ENCODE measurements around the gene HAUS6. TPM values are rescaled to one million over a fixed set of nuclear protein-coding genes. Genes with fewer than 3 reads are reported as not detected.
"Not testable (repeated sequence)": the region's sequence is repeated elsewhere in the genome, so short reads cannot be mapped to it uniquely, and the experiment has no call there.

HAUS6 gene
- total RNA-seq, 2 experiments from 2014 or later, result 30.7 to 32.7 TPM

- Mint-ChIP-seq H3K4me3 (peak within 1 kb of the TSS; percentile 93), H3K36me3 (peaks cover 18% of the 10 kb centered on the region), H3K4me1 (peaks cover 28% of the 10 kb centered on the region), H3K27ac (peak within 1 kb of the TSS; percentile 99), H3K27me3 (no peaks in the 10 kb centered on the region), H3K9me3 (ENCODE audit: low read depth) (no peaks in the 10 kb centered on the region)
- CTCF ChIA-PET, result interaction anchor here (0.6 to 5.0 kb wide), 22 partner anchors 15 to 602 kb away, joined by 3 to 43 read pairs (median 4); no protein-coding TSS in a partner anchor
- DNase-seq (peak; percentile 96), ATAC-seq (peak; percentile 92)
These were observed 53.5 kb downstream of the HAUS6 start, which contains the start of gene RRAGA for GRCh38 chr9:19048966-19049916. TSS of gene RRAGA (plus strand) at chr9:19049427. CDS start at chr9:19049660, 233 bp downstream.

GRCh38 chr9:19036611-19037010 is 66.1 kb downstream of the HAUS6 start:
- ATAC-seq, result no peak
- DNase-seq, result no peak
- H3K9me3 Mint-ChIP-seq (ENCODE audit: low read depth), result no peaks in the 10 kb centered on the region
- no peak overlapping the region for H3K4me3 Mint-ChIP-seq
- peaks cover 4% of the 10 kb centered on the region for H3K27me3 Mint-ChIP-seq
- H3K4me1 Mint-ChIP-seq, result no peaks in the 10 kb centered on the region
- H3K36me3 Mint-ChIP-seq, result peaks cover 1% of the 10 kb centered on the region
- CTCF ChIA-PET, result interaction anchor here (0.9 to 1.6 kb wide), 3 partner anchors 138 to 782 kb away, joined by 3 to 7 read pairs (median 3); no protein-coding TSS in a partner anchor
- no peak overlapping the region for H3K27ac Mint-ChIP-seq

GRCh38 chr9:19033015-19033414 is 69.7 kb downstream of the HAUS6 start, which contains the start of gene SAXO1:
TSS of gene SAXO1 (minus strand) at chr9:19033209. CDS start at chr9:19032908, 301 bp downstream.
- Mint-ChIP-seq H3K27me3 (peaks cover 6% of the 10 kb centered on the region), H3K27ac (no peak within 1 kb of the TSS), H3K4me1 (peaks cover 7% of the 10 kb centered on the region), H3K36me3 (no peaks in the 10 kb centered on the region), H3K4me3 (no peak within 1 kb of the TSS), H3K9me3 (ENCODE audit: low read depth) (no peaks in the 10 kb centered on the region)
- CTCF ChIA-PET, result interaction anchor here (1.6 to 1.8 kb wide), 2 partner anchors 11 to 778 kb away, joined by 5 to 6 read pairs; no protein-coding TSS in a partner anchor
- ATAC-seq (no peak), DNase-seq (no peak)

- CTCF ChIA-PET, result no interaction called here
- ATAC-seq (no peak), DNase-seq (no peak)
- Mint-ChIP-seq H3K4me1 (peaks cover 7% of the 10 kb centered on the region), H3K9me3 (ENCODE audit: low read depth) (no peaks in the 10 kb centered on the region), H3K4me3 (no peak overlapping the region), H3K27ac (no peak overlapping the region), H3K27me3 (peaks cover 6% of the 10 kb centered on the region), H3K36me3 (no peaks in the 10 kb centered on the region)
These were observed 70.3 kb downstream of the HAUS6 start for GRCh38 chr9:19032406-19032805.

GRCh38 chr9:19030899-19031298 is 71.8 kb downstream of the HAUS6 start:
- CTCF ChIA-PET, result no interaction called here
- Mint-ChIP-seq H3K27me3 (peaks cover 11% of the 10 kb centered on the region), H3K4me3 (no peak overlapping the region), H3K27ac (no peak overlapping the region), H3K4me1 (peaks cover 14% of the 10 kb centered on the region), H3K9me3 (ENCODE audit: low read depth) (no peaks in the 10 kb centered on the region), H3K36me3 (no peaks in the 10 kb centered on the region)
- ATAC-seq (peak; percentile 58), DNase-seq (no peak)

GRCh38 chr9:19028835-19029451 is 73.8 kb downstream of the HAUS6 start:
- Mint-ChIP-seq H3K27ac (no peak overlapping the region), H3K36me3 (no peaks in the 10 kb centered on the region), H3K4me1 (peaks cover 14% of the 10 kb centered on the region), H3K4me3 (no peak overlapping the region), H3K9me3 (ENCODE audit: low read depth) (no peaks in the 10 kb centered on the region), H3K27me3 (peaks cover 20% of the 10 kb centered on the region)
- CTCF ChIA-PET, result interaction anchor here (0.6 to 5.0 kb wide), 14 partner anchors 10 to 1218 kb away, joined by 3 to 27 read pairs (median 4); partner anchors contain the start of gene RRAGA
- DNase-seq (no peak), ATAC-seq (no peak)

GRCh38 chr9:19027825-19028224 is 74.9 kb downstream of the HAUS6 start:
- H3K4me1 Mint-ChIP-seq, result peaks cover 14% of the 10 kb centered on the region
- no peaks in the 10 kb centered on the region for H3K36me3 Mint-ChIP-seq
- ATAC-seq (no peak), DNase-seq (no peak)
- H3K27ac Mint-ChIP-seq, result no peak overlapping the region
- no peak overlapping the region for H3K4me3 Mint-ChIP-seq
- peaks cover 26% of the 10 kb centered on the region for H3K27me3 Mint-ChIP-seq
- no peaks in the 10 kb centered on the region for H3K9me3 Mint-ChIP-seq (ENCODE audit: low read depth)
- CTCF ChIA-PET, result interaction anchor here (0.6 to 5.0 kb wide), 7 partner anchors 9 to 774 kb away, joined by 3 to 27 read pairs (median 5); no protein-coding TSS in a partner anchor

- Mint-ChIP-seq H3K27me3 (peaks cover 26% of the 10 kb centered on the region), H3K27ac (no peak overlapping the region), H3K4me1 (peaks cover 14% of the 10 kb centered on the region), H3K36me3 (no peaks in the 10 kb centered on the region), H3K4me3 (no peak overlapping the region), H3K9me3 (ENCODE audit: low read depth) (no peaks in the 10 kb centered on the region)
- CTCF ChIA-PET, result interaction anchor here (0.8 to 5.0 kb wide), 3 partner anchors 8 to 771 kb away, joined by 3 to 27 read pairs (median 12); no protein-coding TSS in a partner anchor
- no peak for DNase-seq
- ATAC-seq, result no peak
These were observed 76.3 kb downstream of the HAUS6 start for GRCh38 chr9:19026375-19026774.

GRCh38 chr9:19023078-19023477 is 79.6 kb downstream of the HAUS6 start:
- H3K4me3 Mint-ChIP-seq, result no peak overlapping the region
- H3K36me3 Mint-ChIP-seq, result no peaks in the 10 kb centered on the region
- no peak overlapping the region for H3K27ac Mint-ChIP-seq
- peaks cover 20% of the 10 kb centered on the region for H3K27me3 Mint-ChIP-seq
- H3K9me3 Mint-ChIP-seq (ENCODE audit: low read depth), result no peaks in the 10 kb centered on the region
- CTCF ChIA-PET, result interaction anchor here (0.7 kb wide), 1 partner anchor 436 kb away, joined by 3 read pairs; no protein-coding TSS in a partner anchor
- H3K4me1 Mint-ChIP-seq, result peaks cover 7% of the 10 kb centered on the region
- no peak for ATAC-seq
- no peak for DNase-seq

GRCh38 chr9:19022206-19022605 is 80.5 kb downstream of the HAUS6 start:
- no peaks in the 10 kb centered on the region for H3K9me3 Mint-ChIP-seq (ENCODE audit: low read depth)
- H3K27ac Mint-ChIP-seq, result no peak overlapping the region
- H3K27me3 Mint-ChIP-seq, result peaks cover 20% of the 10 kb centered on the region
- H3K4me3 Mint-ChIP-seq, result no peak overlapping the region
- peaks cover 7% of the 10 kb centered on the region for H3K4me1 Mint-ChIP-seq
- ATAC-seq, result no peak
- DNase-seq, result no peak
- H3K36me3 Mint-ChIP-seq, result no peaks in the 10 kb centered on the region
- CTCF ChIA-PET, result no interaction called here

GRCh38 chr9:19021649-19022048 is 81.1 kb downstream of the HAUS6 start:
- H3K27me3 Mint-ChIP-seq, result peaks cover 18% of the 10 kb centered on the region
- H3K4me1 Mint-ChIP-seq; ATAC-seq; DNase-seq; H3K9me3 Mint-ChIP-seq (ENCODE audit: low read depth); H3K27ac Mint-ChIP-seq; H3K36me3 Mint-ChIP-seq; H3K4me3 Mint-ChIP-seq: not testable (repeated sequence)
- CTCF ChIA-PET, result interaction anchor here (1.2 kb wide), 1 partner anchor 443 kb away, joined by 3 read pairs; no protein-coding TSS in a partner anchor

GRCh38 chr9:19020886-19021455 is 81.7 kb downstream of the HAUS6 start:
- Mint-ChIP-seq H3K27ac (no peak overlapping the region), H3K4me3 (no peak overlapping the region), H3K4me1 (no peaks in the 10 kb centered on the region), H3K9me3 (ENCODE audit: low read depth) (no peaks in the 10 kb centered on the region), H3K27me3 (peaks cover 14% of the 10 kb centered on the region), H3K36me3 (no peaks in the 10 kb centered on the region)
- DNase-seq (no peak), ATAC-seq (no peak)
- CTCF ChIA-PET, result interaction anchor here (1.0 to 1.2 kb wide), 2 partner anchors 12 to 444 kb away, joined by 3 read pairs; no protein-coding TSS in a partner anchor

GRCh38 chr9:19018201-19018600 is 84.5 kb downstream of the HAUS6 start:
- CTCF ChIA-PET, result interaction anchor here (2.2 kb wide), 1 partner anchor 10 kb away, joined by 12 read pairs; no protein-coding TSS in a partner anchor
- Mint-ChIP-seq H3K27ac (no peak overlapping the region), H3K27me3 (peaks cover under 1% of the 10 kb centered on the region), H3K9me3 (ENCODE audit: low read depth) (no peaks in the 10 kb centered on the region), H3K4me1 (no peaks in the 10 kb centered on the region), H3K36me3 (no peaks in the 10 kb centered on the region), H3K4me3 (no peak overlapping the region)
- DNase-seq (no peak), ATAC-seq (no peak)

All from activated CD8-positive, alpha-beta memory T cell treated with anti-CD3 and anti-CD28 coated beads, Interleukin-2, amount 10 ng/mL, durations not matched to agents 7 days and 5 days (primary cell).